BJ (cell line): ENCODE results near the gene MEMO1. TPM values are rescaled to one million over a fixed set of nuclear protein-coding genes. Genes with fewer than 3 reads are reported as not detected.

ENCODE experiments used
- CTCF ChIA-PET: fragments of 350-600 bp; formaldehyde crosslinking; extraction: SDS; loops from one replicate; lab custom pipeline; 2021; ENCODE audit warnings: antibody characterized with exemption, inconsistent platforms; lab: Yijun Ruan, JAX
- POLR2A ChIA-PET: fragments of 300-600 bp; sonication (Branson Sonifier 250); formaldehyde crosslinking; extraction: SDS; loops from one replicate; lab custom pipeline; 2021; ENCODE audit warnings: antibody characterized with exemption; lab: Charles Lee
- DNase-seq: peaks from one replicate; pipeline ENCODE4 v3.0.0-alpha.2; 2011; ENCODE audit warnings: low read depth
- H3K27me3 ChIP-seq: 2 replicates; pipeline ENCODE4 v1.6.0; 2011; ENCODE audit warnings: low read length; ENCODE audit not compliant: control insufficient read depth, insufficient read depth
- H3K36me3 ChIP-seq: 2 replicates; pipeline ENCODE4 v1.5.1; 2011; ENCODE audit warnings: low read length; ENCODE audit not compliant: control insufficient read depth, insufficient read depth
- H3K4me3 ChIP-seq: 2 replicates; pipeline ENCODE4 v1.5.1; 2011; ENCODE audit warnings: low read depth, mild to moderate bottlenecking, control low read depth, low read length
- polyA plus RNA-seq: library from polyadenylated mRNA; depleted of rRNA; stranded (reverse); fragments of >200 nt; gene quantifications from 2 replicates; pipeline ENCODE4 v1.2.3, GENCODE V29; 2011; rRNA removed
- TF ChIP-seq, protein P1 (sequence below): IDR thresholded peaks from 2 replicates; pipeline ENCODE4 v1.5.1; 2011; ENCODE audit warnings: low read depth, mild to moderate bottlenecking, control low read depth, inconsistent platforms, low read length, moderate library complexity; ENCODE audit not compliant: insufficient read depth

Gene MEMO1
- polyA plus RNA-seq, 1 experiment: 42.0 TPM

DNA sequence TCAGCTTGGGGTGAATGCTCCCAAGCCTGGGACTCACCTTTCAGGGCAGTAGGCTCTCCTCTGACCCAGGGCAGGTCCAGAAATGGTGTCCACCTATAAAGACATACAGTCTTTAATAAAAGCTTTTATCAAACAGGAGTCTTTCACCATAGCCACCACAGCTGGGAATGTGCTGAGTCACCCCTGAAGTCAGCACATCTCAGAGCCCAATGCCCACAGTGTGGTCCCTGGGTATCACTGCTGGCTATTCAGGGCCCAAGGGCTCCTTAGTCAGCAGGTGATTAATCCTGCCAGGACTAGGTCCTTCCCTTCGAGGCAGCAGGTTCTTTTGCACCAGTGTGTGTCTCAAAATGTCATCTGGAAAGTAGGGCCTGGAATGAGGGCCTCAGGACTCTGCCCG, 181.9 kb downstream of the MEMO1 start:
- Histone ChIP-seq H3K4me3 (no peak overlapping the region), H3K36me3 (no peaks in the 10 kb centered on the region), H3K27me3 (no peaks in the 10 kb centered on the region)
- CTCF ChIA-PET: no interaction called here
- DNase-seq: no peak
- POLR2A ChIA-PET: no interaction called here
- TF ChIP-seq, protein P1, sequence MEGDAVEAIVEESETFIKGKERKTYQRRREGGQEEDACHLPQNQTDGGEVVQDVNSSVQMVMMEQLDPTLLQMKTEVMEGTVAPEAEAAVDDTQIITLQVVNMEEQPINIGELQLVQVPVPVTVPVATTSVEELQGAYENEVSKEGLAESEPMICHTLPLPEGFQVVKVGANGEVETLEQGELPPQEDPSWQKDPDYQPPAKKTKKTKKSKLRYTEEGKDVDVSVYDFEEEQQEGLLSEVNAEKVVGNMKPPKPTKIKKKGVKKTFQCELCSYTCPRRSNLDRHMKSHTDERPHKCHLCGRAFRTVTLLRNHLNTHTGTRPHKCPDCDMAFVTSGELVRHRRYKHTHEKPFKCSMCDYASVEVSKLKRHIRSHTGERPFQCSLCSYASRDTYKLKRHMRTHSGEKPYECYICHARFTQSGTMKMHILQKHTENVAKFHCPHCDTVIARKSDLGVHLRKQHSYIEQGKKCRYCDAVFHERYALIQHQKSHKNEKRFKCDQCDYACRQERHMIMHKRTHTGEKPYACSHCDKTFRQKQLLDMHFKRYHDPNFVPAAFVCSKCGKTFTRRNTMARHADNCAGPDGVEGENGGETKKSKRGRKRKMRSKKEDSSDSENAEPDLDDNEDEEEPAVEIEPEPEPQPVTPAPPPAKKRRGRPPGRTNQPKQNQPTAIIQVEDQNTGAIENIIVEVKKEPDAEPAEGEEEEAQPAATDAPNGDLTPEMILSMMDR: no peak

DNA sequence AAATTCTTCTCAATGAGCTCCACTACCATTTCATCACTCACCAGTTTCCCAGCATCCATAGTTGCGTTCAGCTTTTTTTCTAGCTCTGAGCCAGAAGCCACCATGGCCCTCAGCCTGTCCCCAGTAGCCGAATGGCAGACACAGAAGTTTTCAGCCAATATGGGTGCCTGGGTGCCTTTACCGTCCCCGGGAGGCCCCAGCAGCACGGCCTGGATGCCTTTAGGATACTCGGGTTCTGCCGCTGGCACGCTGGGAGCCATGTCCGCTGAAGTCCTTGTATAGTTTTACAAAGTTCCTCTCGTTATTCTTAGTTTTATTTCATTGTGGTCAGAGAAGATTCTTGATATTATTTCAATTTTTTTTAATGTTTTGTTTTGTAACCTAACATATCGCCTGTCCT, 187.2 kb downstream of the MEMO1 start:
- Histone ChIP-seq H3K36me3 (no peaks in the 10 kb centered on the region), H3K27me3 (no peaks in the 10 kb centered on the region), H3K4me3 (no peak overlapping the region)
- TF ChIP-seq, protein P1: no peak
- ChIA-PET POLR2A (no interaction called here), CTCF (no interaction called here)
- DNase-seq: no peak

DNA sequence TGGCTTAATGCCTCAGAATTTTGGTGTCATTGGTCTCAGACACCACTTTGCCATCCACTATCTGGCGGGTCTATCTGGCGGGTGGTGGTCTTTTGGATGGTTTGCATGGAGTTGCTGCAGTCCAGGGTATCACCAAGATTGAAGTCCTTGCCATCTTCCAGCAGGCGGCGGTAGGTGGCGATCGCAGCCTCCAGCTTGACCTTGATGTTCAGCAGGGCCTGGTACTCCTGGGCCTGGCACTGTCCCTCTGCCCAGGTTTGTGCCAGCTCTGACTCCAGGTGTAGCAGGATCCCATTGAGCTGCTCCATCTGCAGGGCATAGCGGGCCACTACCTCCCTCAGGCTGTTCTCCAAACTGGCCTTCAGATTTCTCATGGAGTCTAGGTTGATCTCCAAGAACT, 188.2 kb downstream of the MEMO1 start:
- ChIA-PET CTCF (no interaction called here), POLR2A (no interaction called here)
- TF ChIP-seq, protein P1: no peak
- Histone ChIP-seq H3K36me3 (no peaks in the 10 kb centered on the region), H3K4me3 (no peak overlapping the region), H3K27me3 (no peaks in the 10 kb centered on the region)
- DNase-seq: no peak

Other genes with a start within 250 kb of the MEMO1 start
- 35.3 and 66.1 TPM in 2 replicates for gene DPY30, start 28.8 kb upstream of the MEMO1 start, polyA plus RNA-seq
- 4.5 and 10.3 TPM in 2 replicates for gene SPAST, start 52.5 kb upstream of the MEMO1 start, polyA plus RNA-seq
- gene SLC30A6, start 154.9 kb upstream of the MEMO1 start, polyA plus RNA-seq: 14.1 and 27.8 TPM in 2 replicates